GM12878 (cell line): ENCODE measurements around the gene UBASH3B. TPM values are rescaled to one million over a fixed set of nuclear protein-coding genes. Genes with fewer than 3 reads are reported as not detected.

Experiments
- ATAC-seq: fragments of 200-7000 bp; cut with Tn5 transposase; 3 replicates; pipeline ENCODE4 v1.9.1; 2020; ENCODE audit warnings: mild to moderate bottlenecking, moderate library complexity
- BruUV-seq: library from RNA; stranded (reverse); fragments of 400-500 nt; replicated peaks from 2 replicates; lab custom pipeline; 2021; lab: Mats Ljungman, UMichigan
- CTCF ChIA-PET: fragments of 300-600 bp; sonication (Branson Sonifier 250); formaldehyde crosslinking; extraction: SDS; loops from one replicate; lab custom pipeline; 2021; ENCODE audit warnings: inconsistent platforms; lab: Yijun Ruan, JAX
- POLR2A ChIA-PET: fragments of 350-600 bp; formaldehyde crosslinking; extraction: SDS; loops from one replicate; lab custom pipeline; 2021; ENCODE audit warnings: inconsistent platforms; lab: Charles Lee
- RAD21 ChIA-PET: fragments of 300-600 bp; sonication (Branson Sonifier 250); formaldehyde crosslinking; loops from one replicate; lab custom pipeline; 2023; ENCODE audit warnings: antibody characterized with exemption; ENCODE audit not compliant: unreplicated experiment; lab: Charles Lee
- SMC1A ChIA-PET: fragments of 300-600 bp; sonication (Branson Sonifier 250); formaldehyde crosslinking; loops from one replicate; lab custom pipeline; 2023; ENCODE audit not compliant: unreplicated experiment, uncharacterized antibody; lab: Charles Lee
- DNase-seq: peaks from one replicate; pipeline ENCODE4 v3.0.0-alpha.2; 2011; ENCODE audit warnings: low read depth, low spot score
- FAIRE-seq: peaks from 3 replicates; lab custom pipeline; 2011; peaks lifted over from hg19 to GRCh38; lab: Jason Lieb, UNC
- H2AFZ ChIP-seq: 2 replicates; pipeline ENCODE4 v1.6.0; 2011; ENCODE audit warnings: low read depth, low read length, control low read depth; ENCODE audit not compliant: control insufficient read depth
- H3K27ac ChIP-seq: 2 replicates; pipeline ENCODE4 v1.5.1; 2011; ENCODE audit warnings: control low read depth; ENCODE audit not compliant: control insufficient read depth, insufficient read depth
- H3K27me3 ChIP-seq, 2 experiments: replicated peaks in 1 of 2; 2 replicates each; pipeline versions ENCODE4 v1.6.0 to v1.6.1; 2011; ENCODE audit warnings: low read length in 1 of 2; ENCODE audit not compliant: control insufficient read depth in 2 of 2, insufficient read depth in 2 of 2
- H3K36me3 ChIP-seq, 2 experiments: 2 replicates each; pipeline ENCODE4 v1.5.1; 2011; ENCODE audit warnings: low read length in 1 of 2; ENCODE audit not compliant: control insufficient read depth in 2 of 2, insufficient read depth in 2 of 2
- H3K4me1 ChIP-seq: 2 replicates; pipeline ENCODE4 v1.6.1; 2011; ENCODE audit warnings: mild to moderate bottlenecking, low read length, moderate library complexity, mixed read lengths; ENCODE audit not compliant: control insufficient read depth, insufficient read depth
- H3K4me2 ChIP-seq: 2 replicates; pipeline ENCODE4 v1.6.0; 2011; ENCODE audit warnings: control low read depth; ENCODE audit not compliant: control insufficient read depth, insufficient read depth
- H3K4me3 ChIP-seq: fragments of 200-600 bp; sonication (generic); 2 replicates; pipeline ENCODE4 v1.5.1; 2016
- H3K79me2 ChIP-seq: 2 replicates; pipeline ENCODE4 v1.6.0; 2011; ENCODE audit warnings: low read length; ENCODE audit not compliant: control insufficient read depth, insufficient read depth
- H3K9ac ChIP-seq: 2 replicates; pipeline ENCODE4 v1.8.0; 2011; ENCODE audit warnings: low read length, control low read depth, mixed read lengths; ENCODE audit not compliant: control insufficient read depth, insufficient read depth
- H3K9me3 ChIP-seq: replicated peaks from 3 replicates; pipeline ENCODE4 v1.5.1; 2011; ENCODE audit warnings: mild to moderate bottlenecking, low read length; ENCODE audit not compliant: control insufficient read depth, insufficient read depth
- H4K20me1 ChIP-seq: 2 replicates; pipeline ENCODE4 v1.6.0; 2011; ENCODE audit not compliant: control insufficient read depth, insufficient read depth
- FOXK2 ChIP-seq: fragments of 450-650 bp; IDR thresholded peaks from 2 replicates; pipeline ENCODE4 v1.6.1; 2017; ENCODE audit warnings: mild to moderate bottlenecking, moderate library complexity
- IKZF2 ChIP-seq, 2 experiments: fragments of 450-650 bp; IDR thresholded peaks; 2 replicates each; pipeline ENCODE4 v1.6.1; 2017; ENCODE audit warnings: mild to moderate bottlenecking in 2 of 2, moderate library complexity in 2 of 2
- MYC ChIP-seq: IDR thresholded peaks from 2 replicates; pipeline ENCODE4 v1.6.1; 2011; ENCODE audit warnings: mild to moderate bottlenecking, low read length, moderate library complexity, inconsistent platforms; ENCODE audit not compliant: insufficient read depth, insufficient replicate concordance, insufficient read length, severe bottlenecking
- NFXL1 ChIP-seq: fragments of 450-650 bp; IDR thresholded peaks from 2 replicates; pipeline ENCODE4 v1.6.1; 2017; ENCODE audit warnings: antibody characterized with exemption, mild to moderate bottlenecking, borderline replicate concordance
- RAD21 ChIP-seq: IDR thresholded peaks from 2 replicates; pipeline ENCODE4 v1.6.1; 2011; ENCODE audit warnings: mild to moderate bottlenecking, low read depth, low read length, moderate library complexity; ENCODE audit not compliant: insufficient read depth
- SIN3A ChIP-seq: IDR thresholded peaks from 2 replicates; pipeline ENCODE4 v1.6.1; 2012; ENCODE audit warnings: low read depth, low read length, improper control_type of control experiment
- SUZ12 ChIP-seq: fragments of 200-600 bp; sonication (generic); IDR thresholded peaks from one replicate; pipeline ENCODE4 v1.6.1; 2018; ENCODE audit warnings: antibody characterized with exemption, mild to moderate bottlenecking; ENCODE audit not compliant: unreplicated experiment
- TAF1 ChIP-seq: IDR thresholded peaks from 2 replicates; pipeline ENCODE4 v1.6.1; 2011; ENCODE audit warnings: mild to moderate bottlenecking, low read depth, low read length, borderline replicate concordance
- ZNF274 ChIP-seq: IDR thresholded peaks from one replicate; pipeline ENCODE4 v1.8.0; 2011; ENCODE audit not compliant: insufficient read length, insufficient read depth
- whole genome bisulfite sequencing: methylation state at CpG from one replicate; pipeline ENCODE4 v1.1.6; 2016; ENCODE audit warnings: low lambda C conversion rate; ENCODE audit not compliant: insufficient replicate concordance, insufficient coverage; ENCODE audit errors: missing lambda C conversion rate; 5-methylcytosine and 5-hydroxymethylcytosine counted together
- in situ Hi-C: fragments of 300-500 bp; cut with MboI; formaldehyde crosslinking; loops from 9 replicates; pipeline ENCODE4 v1.14.3; 2018; ENCODE audit warnings: mixed read lengths
- intact Hi-C: fragments of 100-400 bp; cut with micrococcal nuclease; formaldehyde crosslinking; loops from one replicate; pipeline ENCODE4 v1.14.2; 2022; ENCODE audit not compliant: unreplicated experiment
- polyA plus RNA-seq, 11 experiments: library from polyadenylated mRNA; depleted of rRNA in 4 of 11; unstranded in 6 of 11; stranded (reverse) in 5 of 11; fragments of >200 nt; fragmentation: Nextera tagmentation in 4 of 11; fragmentation: Illumina TruSeq in 1 of 11; extraction: Ambion mirVana in 4 of 11; extraction: Trizol in 1 of 11; gene quantifications; 1 replicate in 1 of 11; 2 replicates in 10 of 11; pipeline versions ENCODE4 v1.2.1 to v1.2.3, GENCODE V29; 2011 to 2016; ENCODE audit warnings: inconsistent platforms in 2 of 11, missing spikeins in 2 of 11, low read depth in 1 of 11
- total RNA-seq, 4 experiments: library from RNA; depleted of rRNA in 3 of 4; stranded (reverse); fragments of >200 nt in 3 of 4; fragmentation: Illumina TruSeq in 1 of 4; extraction: Trizol in 1 of 4; gene quantifications; 2 replicates each; pipeline versions ENCODE4 v1.2.1 to v1.2.3, GENCODE V29; 2013 to 2021
- TF ChIP-seq, protein P1 (sequence below): IDR thresholded peaks from 2 replicates; pipeline ENCODE4 v1.6.1; 2012; ENCODE audit warnings: improper control_type of control experiment, low read depth, low read length; ENCODE audit not compliant: insufficient replicate concordance

UBASH3B gene
- total and polyA plus RNA-seq, 10 of the 15 experiments (the other 5 are each of a cell fraction or from before 2014, with no cell fraction given), result 0.18 to 3.3 (median 0.57) TPM

DNA sequence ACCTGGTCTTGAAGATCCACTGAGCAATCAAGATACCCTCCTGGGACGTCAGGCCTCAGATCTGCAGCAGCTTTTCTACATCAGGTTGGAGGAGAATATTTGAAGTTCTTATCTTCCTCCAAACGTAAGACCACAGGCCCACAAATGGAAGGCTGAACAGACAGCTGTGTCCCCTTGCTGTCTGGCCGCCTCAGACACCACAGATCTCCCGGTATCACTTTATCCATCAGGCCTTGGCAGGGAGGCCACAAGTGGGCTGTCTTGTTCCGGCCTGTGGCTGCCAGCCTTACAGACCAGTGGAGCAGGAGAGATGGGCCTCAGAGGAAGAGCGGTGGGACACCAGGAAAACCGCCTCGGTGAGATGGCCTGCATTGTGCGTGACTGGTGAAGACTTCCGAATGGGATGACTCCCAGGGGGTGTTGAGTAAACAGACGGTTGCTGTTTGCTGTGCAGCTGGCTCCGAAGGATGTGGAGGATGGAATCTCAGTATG lies 15.9 kb downstream of the UBASH3B start:
- Histone ChIP-seq H3K9me3 (no peaks in the 10 kb centered on the region; the same call in 2 of the 3 replicates), H2AFZ (no peak overlapping the region), H3K27ac (no peak overlapping the region), H4K20me1 (no peaks in the 10 kb centered on the region), H3K27me3 (peaks cover 0 to 2% of the 10 kb centered on the region in 2 experiments; a peak in 2 of 4 replicates), H3K4me2 (no peak overlapping the region), H3K9ac (no peak overlapping the region), H3K4me1 (peaks cover 11% of the 10 kb centered on the region), H3K4me3 (no peak overlapping the region), H3K36me3 (no peaks in the 10 kb centered on the region), H3K79me2 (no peaks in the 10 kb centered on the region)
- ChIA-PET SMC1A (no interaction called here), RAD21 (no interaction called here), POLR2A (no interaction called here), CTCF (no interaction called here)
- intact Hi-C loops (no loop called here), in situ Hi-C loops (no loop called here)
- TF ChIP-seq NFXL1, result no peak
- TF ChIP-seq RAD21, result no peak
- no peak for TF ChIP-seq MYC
- no peak for TF ChIP-seq TAF1
- no peak for TF ChIP-seq ZNF274
- TF ChIP-seq FOXK2, result no peak
- TF ChIP-seq, protein P1, sequence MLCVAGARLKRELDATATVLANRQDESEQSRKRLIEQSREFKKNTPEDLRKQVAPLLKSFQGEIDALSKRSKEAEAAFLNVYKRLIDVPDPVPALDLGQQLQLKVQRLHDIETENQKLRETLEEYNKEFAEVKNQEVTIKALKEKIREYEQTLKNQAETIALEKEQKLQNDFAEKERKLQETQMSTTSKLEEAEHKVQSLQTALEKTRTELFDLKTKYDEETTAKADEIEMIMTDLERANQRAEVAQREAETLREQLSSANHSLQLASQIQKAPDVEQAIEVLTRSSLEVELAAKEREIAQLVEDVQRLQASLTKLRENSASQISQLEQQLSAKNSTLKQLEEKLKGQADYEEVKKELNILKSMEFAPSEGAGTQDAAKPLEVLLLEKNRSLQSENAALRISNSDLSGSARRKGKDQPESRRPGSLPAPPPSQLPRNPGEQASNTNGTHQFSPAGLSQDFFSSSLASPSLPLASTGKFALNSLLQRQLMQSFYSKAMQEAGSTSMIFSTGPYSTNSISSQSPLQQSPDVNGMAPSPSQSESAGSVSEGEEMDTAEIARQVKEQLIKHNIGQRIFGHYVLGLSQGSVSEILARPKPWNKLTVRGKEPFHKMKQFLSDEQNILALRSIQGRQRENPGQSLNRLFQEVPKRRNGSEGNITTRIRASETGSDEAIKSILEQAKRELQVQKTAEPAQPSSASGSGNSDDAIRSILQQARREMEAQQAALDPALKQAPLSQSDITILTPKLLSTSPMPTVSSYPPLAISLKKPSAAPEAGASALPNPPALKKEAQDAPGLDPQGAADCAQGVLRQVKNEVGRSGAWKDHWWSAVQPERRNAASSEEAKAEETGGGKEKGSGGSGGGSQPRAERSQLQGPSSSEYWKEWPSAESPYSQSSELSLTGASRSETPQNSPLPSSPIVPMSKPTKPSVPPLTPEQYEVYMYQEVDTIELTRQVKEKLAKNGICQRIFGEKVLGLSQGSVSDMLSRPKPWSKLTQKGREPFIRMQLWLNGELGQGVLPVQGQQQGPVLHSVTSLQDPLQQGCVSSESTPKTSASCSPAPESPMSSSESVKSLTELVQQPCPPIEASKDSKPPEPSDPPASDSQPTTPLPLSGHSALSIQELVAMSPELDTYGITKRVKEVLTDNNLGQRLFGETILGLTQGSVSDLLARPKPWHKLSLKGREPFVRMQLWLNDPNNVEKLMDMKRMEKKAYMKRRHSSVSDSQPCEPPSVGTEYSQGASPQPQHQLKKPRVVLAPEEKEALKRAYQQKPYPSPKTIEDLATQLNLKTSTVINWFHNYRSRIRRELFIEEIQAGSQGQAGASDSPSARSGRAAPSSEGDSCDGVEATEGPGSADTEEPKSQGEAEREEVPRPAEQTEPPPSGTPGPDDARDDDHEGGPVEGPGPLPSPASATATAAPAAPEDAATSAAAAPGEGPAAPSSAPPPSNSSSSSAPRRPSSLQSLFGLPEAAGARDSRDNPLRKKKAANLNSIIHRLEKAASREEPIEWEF, result no peak
- TF ChIP-seq SIN3A, result no peak
- TF ChIP-seq IKZF2 (IDR thresholded peaks at IDR 0.05), result no peak
- no peak for TF ChIP-seq SUZ12
- WGBS, result 22% methylated on average over 12 of the region's 12 CpGs
- no peak for ATAC-seq
- FAIRE-seq, result no peak
- no peak for DNase-seq
- BruUV-seq, result no TSS peak
